ELR (cell line): ENCODE data around the gene RNU4-1.

ENCODE experiments used
- DNase-seq: peaks from one replicate; pipeline ENCODE4 v3.0.0-alpha.2; 2015; ENCODE audit warnings: low read depth

Gene RNU4-1

GRCh38 chr12:120290609-120291305 is 2.3 kb downstream of the RNU4-1 start:
- DNase-seq = peak; percentile 92

GRCh38 chr12:120287491-120287890 is 5.5 kb downstream of the RNU4-1 start:
- DNase-seq = no peak

DNA sequence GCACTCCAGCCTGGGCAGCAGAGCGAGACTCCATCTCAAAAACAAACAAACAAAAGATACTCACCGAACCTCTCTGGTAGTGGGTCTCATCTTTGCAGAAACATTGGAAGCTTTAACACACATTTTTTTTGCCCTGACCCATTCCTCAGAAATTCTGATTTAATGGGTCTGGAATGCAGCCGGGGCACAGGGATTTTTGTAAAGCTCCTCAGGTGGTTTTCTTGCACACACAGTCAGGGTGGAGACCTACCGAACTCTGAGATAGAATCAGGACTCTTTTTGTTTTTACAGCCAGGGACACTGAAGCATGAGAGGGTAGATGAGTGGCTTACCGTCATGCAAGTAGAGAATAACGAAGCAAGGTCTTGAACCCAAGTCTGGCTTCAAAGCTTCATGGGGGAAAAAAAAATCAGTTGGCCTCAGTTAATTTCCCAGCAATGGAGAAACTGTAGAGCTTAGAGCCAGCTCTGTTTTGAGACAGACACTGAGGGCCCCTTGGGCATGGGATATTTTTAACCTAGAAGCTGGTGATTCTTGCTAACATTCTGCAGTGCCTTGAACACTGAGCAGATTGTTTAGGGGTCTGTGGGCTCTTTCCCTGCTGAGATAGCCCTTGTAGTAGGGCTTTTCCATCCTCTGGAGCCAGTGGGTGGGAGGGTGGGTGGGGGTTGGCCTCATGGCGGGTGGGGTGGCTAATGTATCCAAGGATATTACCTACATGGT is 6.1 kb downstream of the RNU4-1 start:
- DNase-seq = peak; percentile 22

DNA sequence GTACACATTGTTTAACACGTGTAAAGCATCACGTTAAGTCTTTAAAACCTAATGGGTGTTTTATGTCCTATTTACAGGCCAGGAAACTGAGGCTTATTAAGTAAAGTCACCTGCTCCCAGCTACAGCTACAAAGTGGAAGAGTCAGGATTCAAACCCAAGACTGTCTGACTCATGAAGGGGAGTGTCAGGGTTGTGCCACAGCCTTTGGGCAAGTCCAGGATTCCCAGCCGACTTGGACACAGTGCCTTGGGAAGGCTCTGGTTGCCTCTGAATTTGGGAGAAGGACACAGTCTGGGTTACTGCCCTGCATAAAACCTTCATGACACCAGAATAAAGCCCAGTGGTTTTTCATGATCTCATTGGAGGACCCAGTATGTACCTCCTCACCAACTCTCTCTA is 8.7 kb downstream of the RNU4-1 start:
- no peak for DNase-seq

GRCh38 chr12:120283318-120283717 is 9.7 kb downstream of the RNU4-1 start:
- DNase-seq = no peak

DNA sequence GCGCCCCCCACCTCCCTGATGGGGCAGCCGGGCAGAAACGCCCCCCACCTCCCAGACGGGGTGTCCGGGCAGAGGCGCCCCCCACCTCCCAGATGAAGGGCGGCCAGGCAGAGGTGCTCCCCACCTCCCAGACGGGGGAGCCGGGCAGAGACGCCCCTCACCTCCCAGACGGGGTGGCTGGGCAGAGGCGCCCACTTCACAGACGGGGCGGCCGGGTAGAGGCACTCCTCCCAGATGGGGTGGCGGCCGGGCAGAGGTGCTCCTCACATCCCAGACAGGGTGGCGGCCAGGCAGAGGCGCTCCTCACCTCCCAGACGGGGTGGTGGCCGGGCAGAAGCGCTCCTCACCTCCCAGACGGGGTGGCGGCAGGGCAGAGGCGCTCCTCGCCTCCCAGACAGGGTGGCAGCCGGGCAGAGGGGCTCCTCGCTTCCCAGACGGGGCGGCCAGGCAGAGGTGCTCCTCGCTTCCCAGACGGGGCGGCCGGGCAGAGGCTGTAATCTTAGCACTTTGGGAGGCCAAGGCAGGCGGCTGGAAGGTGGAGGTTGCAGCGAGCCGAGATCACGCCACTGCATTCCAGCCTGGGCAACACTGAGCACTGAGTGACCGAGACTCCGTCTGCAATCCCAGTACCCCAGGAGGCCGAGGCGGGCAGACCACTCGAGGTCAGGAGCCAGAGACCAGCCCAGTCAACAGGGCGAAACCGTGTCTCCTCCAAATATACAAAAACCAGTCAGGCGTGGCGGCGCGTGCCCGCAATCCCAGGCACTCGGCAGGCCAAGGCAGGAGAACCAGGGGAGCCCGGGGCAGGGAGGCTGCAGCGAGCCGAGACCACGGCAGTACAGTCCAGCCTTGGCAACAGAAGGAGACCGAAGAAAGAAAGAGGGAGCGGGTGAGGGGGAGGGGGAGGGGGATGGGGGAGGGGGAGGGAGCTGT is 14.6 kb downstream of the RNU4-1 start:
- no peak for DNase-seq

DNA sequence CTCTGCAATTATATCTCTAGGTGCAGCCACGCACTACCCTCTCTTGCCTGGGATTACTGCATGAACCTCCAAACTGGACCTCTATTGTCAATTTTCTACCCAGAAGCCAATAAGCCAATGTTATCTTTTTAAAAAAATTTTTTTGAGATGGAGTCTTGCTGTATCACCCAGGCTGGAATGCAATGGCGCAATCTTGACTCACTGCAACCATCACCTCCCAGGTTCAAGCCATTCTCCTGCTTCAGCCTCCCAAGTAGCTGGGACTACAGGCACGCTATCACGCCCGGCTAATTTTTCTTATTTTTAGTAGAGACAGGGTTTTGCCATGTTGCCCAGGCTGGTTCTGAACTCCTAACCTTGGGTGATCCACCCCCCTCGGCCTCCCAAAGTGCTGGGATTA is 16.3 kb downstream of the RNU4-1 start:
- peak; percentile 70 for DNase-seq

DNA sequence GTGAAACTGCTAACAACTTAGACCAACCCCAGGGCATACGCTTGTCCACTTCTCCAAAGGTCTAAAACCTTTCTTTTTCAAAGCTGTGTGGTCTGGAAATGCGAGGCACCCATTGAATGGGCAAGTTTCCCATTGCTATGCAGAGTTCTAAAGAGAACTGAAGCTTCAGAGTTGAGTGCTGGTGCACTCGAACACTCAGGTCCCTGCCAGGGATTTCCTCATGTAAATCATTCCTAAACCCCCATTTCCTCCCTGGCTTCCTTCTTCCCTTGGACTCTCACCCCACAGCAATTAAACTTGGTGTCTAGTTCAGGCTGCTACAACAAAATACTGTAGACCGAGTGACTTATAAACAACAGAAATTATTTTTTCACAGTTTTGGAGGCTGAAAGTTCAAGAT is 25.3 kb downstream of the RNU4-1 start:
- DNase-seq = no peak

- DNase-seq = no peak
These were observed 26.7 kb downstream of the RNU4-1 start for GRCh38 chr12:120266180-120266870.

- peak; percentile 83 for DNase-seq
These were observed 27.4 kb downstream of the RNU4-1 start, which contains the start of gene PXN for GRCh38 chr12:120265473-120266179. TSS of gene PXN (minus strand) at chr12:120265730. CDS start at chr12:120265629, 101 bp downstream.

DNA sequence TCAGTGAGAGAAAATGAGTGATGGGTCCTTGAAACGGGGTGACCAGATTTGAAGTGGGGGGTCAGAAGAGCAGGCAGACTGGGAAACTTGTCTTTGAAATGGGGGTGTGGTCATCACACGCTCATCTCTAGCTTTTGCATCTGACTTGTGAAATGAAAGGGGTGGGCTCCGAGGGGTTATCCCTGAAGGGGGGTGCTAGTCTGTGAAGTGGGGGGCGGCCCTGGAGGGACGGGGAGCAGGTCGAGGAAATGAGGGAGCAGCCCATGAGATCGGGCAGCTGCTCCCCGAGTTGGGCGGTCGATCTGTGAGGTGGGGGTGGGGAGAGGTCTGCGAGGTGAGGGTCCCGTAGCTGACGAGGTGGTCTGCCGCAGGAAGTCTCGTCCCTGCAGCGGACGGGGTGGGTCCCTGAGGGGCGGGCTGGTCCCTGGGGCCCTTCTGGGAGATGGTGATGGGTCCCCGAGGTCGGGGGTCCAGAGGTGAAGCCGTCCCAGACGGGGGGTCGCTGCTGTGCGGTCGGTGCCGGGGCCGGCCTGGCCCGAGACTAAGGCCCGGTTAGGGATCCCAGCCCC is 28.0 kb downstream of the RNU4-1 start:
- DNase-seq = no peak

DNA sequence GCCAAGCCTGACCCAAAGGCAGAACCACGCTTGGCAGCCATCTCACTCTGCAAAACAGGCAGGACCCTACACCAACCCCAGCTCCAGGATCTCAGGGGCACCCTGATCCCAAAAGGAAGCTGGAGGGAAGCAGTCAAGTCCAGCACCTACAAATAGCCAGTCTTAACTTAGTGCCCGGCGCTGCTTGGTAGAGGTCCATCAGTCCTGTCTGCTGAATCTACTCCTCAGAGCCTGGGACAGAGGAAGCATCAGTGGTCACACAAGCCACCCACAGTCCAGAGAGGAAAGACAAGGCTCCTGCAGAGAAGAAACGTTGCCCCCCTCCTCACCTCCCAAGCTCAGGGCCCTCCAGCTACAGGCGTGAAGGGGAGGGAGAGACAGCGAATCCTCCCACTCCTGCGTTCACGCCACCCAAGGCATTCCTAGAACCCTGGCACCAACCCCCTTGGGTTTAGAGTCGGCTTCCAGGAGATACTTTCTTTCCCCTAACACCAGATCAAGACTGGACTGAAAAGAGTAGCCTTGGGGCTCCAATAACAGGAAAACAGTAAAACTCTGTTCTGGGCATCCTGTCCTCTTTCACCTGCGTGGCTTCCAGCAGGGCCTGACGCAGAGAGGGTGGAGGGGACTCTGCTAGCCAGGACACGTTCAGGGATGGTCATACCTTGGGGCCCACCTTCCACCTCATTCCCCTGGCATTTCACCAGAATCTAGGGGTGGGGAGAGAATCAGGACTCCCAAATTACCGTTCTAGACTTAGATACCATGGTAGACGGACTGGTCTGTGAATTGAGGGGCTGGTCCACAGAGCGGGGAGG is 28.7 kb downstream of the RNU4-1 start:
- peak; percentile 40 for DNase-seq

GRCh38 chr12:120263748-120264085 is 29.3 kb downstream of the RNU4-1 start:
- no peak for DNase-seq

GRCh38 chr12:120262852-120263747 is 29.9 kb downstream of the RNU4-1 start:
- peak; percentile 64 for DNase-seq

DNA sequence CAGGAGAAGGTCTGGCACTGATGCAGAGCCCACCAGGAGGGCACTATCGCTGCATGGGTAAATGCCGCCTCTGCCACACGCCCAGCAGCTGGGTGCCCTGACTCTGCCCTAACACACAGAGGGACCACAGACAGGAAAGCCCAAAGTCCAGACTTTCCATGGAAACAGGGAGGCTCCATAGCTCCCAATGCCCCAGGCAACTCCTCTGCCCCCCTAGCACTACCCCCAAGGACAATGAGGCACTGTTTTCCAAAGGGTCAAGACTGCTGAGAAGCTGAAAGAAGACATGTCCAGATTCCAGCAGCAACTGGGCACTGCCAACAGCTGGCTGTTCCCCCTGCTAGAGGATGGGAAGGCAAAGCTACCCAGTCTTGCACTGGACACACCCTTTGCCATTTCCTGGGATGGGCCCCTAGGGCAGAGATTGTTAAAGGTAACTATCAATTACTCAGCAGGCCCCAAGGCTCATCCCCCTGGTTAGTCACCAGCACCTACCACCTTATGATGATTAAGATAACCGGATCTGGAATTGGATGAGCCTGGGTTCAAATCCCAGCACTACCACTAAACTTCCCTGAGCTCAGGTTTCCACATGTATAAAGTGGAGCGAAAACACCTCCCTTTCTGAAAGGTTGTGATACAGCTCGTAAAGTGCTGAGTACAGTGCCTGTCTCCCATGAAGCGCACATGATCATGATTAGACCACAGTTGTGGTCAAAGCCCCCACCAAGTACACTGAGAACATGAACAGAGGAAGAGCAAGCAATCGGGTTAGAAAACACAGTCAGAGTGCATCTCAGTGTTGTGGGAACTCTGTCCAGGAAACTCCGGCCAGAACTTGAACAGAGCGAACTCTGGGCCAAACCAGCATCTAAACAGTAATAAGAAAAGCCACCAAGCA is 30.8 kb downstream of the RNU4-1 start:
- peak; percentile 94 for DNase-seq

DNA sequence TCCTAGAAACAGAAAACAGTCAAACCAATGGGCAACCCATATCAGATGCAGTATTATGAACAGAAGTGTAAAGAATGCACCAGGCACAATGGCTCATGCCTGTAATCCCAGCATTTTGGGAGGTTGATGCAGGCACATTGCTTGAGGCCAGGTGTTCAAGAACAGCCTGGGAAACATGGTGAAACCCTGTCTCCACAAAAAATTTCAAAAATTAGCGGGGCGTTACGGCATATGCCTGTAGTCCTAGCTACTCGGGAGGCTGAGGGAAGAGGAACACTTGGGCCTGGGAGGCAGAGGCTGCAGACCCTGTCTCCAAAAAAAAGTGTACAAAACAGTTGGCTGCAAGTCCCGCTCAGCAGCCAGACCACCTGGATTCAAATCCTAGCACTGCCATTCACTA is 32.4 kb downstream of the RNU4-1 start:
- DNase-seq = no peak

DNA sequence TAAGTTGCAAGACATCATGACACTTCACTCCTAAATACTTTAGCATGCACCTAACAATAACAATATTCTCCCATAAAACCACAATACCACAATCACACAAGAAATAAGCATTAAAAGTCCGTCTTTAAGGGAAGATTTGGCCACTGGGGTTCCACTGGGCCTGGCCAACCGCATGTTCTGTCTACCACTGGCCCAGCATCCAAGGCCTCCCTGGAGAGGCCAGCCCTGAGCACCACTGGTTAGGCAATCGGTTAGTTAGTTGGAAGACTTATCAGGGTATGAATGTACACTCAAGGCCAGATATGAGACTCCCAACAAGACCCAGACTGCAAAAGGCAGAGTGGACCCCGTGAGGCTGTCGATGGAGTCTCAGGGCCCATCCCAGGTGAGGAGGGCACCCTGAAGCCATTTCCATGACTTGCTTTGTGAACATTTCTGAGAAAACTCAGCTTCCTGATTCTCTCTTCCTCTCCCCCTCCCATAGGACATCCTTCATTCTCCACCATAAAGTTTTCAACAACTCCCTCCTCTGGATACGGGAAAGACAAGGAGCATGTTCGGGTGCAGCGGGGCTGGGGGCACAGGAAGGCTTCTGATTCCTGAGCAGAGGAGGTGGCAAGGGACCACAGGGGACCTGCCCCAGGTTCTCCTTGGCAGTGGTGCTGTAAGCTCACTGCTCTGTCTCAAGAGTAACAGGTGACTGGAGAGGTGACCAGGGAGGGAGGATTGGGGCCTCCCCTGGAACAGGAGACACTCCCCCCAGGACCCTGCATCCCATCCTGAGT is 33.4 kb downstream of the RNU4-1 start:
- peak; percentile 40 for DNase-seq
